Caki2 (cell line): ENCODE data around the gene PLXNA4. TPM values are rescaled to one million over a fixed set of nuclear protein-coding genes. Genes with fewer than 3 reads are reported as not detected.

Experiments
- DNase-seq: peaks from one replicate; pipeline ENCODE4 v3.0.0-alpha.2; 2015; ENCODE audit warnings: low read depth
- in situ Hi-C: cut with HindIII; loops from 2 replicates; pipeline ENCODE4 v1.10.0; 2016; ENCODE audit warnings: low sequenced_read_pairs, low pct_unique_long_range_greater_than_20kb, mixed read lengths
- total RNA-seq: library from RNA; depleted of rRNA; stranded (reverse); fragments of >200 nt; shearing (Covaris generic); gene quantifications from 2 replicates; pipeline ENCODE4 v1.2.3, GENCODE V29; 2014; ENCODE audit warnings: low replicate concordance

The PLXNA4 gene
- total RNA-seq, 1 experiment from 2014 or later, result 0.34 TPM

DNA sequence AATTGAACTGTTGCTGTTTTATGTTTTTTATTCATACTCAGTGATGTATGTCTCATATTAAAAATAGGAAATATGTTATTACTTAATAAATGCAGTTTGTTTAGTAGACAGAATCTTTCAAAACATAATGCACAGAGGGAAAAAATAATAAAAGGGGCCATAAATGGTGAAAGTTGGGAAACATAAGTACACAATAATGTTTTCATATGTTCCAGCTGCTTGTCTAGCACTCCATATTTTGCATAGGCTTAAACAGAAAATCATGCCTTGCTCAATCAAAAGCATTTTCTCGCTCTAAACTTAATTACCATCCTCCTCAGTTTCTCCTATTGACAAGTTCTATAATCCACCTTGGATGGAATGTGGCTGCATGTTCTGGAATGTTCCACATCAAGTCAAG, 333.2 kb downstream of the PLXNA4 start:
- in situ Hi-C loops, result no loop called here
- no peak for DNase-seq

- DNase-seq, result no peak
- in situ Hi-C loops, result no loop called here
Measured at GRCh38 chr7:132242192-132242812, 334.0 kb downstream of the PLXNA4 start.

- no peak for DNase-seq
- in situ Hi-C loops, result no loop called here
Measured at GRCh38 chr7:132240821-132241422, 335.3 kb downstream of the PLXNA4 start.

- DNase-seq, result no peak
- in situ Hi-C loops, result no loop called here
Measured at GRCh38 chr7:132240262-132240661, 336.0 kb downstream of the PLXNA4 start.

GRCh38 chr7:132239422-132239994, 336.8 kb downstream of the PLXNA4 start:
- DNase-seq, result no peak
- in situ Hi-C loops, result no loop called here

DNA sequence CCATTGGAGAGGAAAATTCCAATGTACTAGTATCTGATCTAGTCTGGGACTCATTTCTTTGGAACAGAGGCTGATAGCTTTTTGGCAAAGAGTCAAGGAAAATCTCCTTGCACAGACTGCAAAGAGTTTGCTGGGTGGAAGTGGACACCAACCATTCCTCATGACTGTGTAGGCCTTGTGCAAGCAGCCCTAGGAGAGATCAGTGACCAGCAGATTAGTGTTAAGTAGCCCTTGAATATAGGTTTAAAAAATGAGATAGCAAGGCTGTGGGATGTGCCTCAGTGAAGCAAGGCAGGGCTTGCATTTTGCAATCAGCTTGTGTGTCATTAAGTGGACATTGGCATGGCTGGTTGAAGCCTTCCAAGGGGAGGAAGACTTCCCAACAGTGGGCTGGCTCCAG, 341.6 kb downstream of the PLXNA4 start:
- DNase-seq, result no peak
- in situ Hi-C loops, result no loop called here

DNA sequence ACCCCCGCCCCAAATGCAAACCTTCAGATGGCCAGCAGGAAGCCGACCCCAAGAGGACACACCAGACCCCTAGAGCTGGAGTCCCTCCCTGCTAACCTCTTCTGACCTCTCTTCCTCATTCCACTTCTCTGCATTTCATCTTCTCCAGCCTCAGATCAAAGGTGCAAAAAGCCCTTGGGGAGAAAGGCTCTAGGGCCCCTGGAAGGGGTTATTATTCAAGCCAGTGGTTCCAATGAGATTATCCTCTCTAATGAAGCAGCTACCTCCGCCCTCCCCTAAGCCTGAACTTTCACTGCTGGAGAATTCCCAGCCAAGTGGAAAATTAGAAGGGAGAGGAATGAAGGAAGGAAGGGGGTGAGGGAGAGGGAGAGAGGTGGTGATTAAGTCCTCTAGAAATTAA, 343.9 kb downstream of the PLXNA4 start:
- in situ Hi-C loops, result no loop called here
- no peak for DNase-seq

GRCh38 chr7:132230462-132230861, 345.8 kb downstream of the PLXNA4 start:
- DNase-seq, result no peak
- in situ Hi-C loops, result no loop called here

DNA sequence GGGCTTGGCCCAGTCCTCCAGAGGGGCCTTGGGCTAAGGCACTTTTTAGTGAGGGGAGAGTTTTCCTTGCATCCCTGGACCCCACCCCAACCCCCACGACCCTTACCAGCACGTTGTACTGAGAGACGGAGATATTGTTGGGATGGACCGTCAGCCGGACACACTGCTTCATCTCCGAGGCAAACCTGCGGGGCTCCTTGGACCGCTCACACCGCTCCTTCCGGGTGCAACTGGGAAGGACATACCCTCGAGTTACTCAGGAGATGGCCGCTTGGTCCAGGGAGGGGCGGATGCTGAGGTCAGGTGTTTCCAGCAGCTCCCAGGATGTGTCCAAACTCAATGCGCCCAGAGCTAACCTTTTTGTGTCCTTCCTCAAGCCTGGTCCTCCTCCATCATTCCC, 348.0 kb downstream of the PLXNA4 start:
- no peak for DNase-seq
- in situ Hi-C loops, result no loop called here

DNA sequence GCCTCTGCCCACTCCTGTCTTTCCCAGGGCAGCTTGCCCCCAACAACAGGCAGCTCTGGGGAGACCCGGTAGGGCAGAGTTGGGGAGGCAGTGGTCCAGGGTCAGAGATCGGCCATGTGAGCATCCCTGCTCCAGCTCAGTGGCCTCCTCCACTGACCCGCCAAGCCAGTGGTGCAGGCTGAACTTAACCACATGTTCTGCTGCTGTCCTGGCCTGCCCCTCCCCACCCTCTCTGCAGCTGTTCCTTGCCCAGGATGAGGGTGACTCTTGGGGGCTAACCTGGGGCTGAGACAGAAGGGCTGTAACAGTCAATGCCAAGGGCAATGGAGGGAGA, 349.3 kb downstream of the PLXNA4 start:
- no peak for DNase-seq
- in situ Hi-C loops, result no loop called here

- no peak for DNase-seq
- in situ Hi-C loops, result no loop called here
Measured at GRCh38 chr7:132226046-132226956, 350.0 kb downstream of the PLXNA4 start.

GRCh38 chr7:132225216-132226030, 350.8 kb downstream of the PLXNA4 start:
- no peak for DNase-seq
- in situ Hi-C loops, result no loop called here

DNA sequence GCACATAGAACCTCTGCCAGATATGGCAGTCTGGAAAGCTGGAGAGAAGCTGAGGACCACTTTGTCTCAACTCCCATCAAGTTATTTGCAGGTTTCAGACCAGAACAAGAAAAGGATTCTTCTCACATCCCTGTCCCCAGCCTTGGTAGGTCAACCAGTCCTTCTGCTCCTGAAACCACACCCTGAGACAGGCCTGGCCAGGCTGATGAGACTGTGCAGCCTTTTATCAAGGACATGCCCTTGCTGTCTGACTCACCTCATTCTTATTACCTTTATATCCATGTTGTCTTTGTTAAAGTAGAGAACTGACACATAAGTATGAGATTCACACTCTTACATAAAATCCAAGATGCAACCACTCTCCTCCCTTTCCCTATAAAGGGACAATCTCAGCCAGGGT, 354.9 kb downstream of the PLXNA4 start:
- in situ Hi-C loops, result no loop called here
- DNase-seq, result no peak

- in situ Hi-C loops, result no loop called here
- no peak for DNase-seq
Measured at GRCh38 chr7:132220060-132220459, 356.2 kb downstream of the PLXNA4 start.

DNA sequence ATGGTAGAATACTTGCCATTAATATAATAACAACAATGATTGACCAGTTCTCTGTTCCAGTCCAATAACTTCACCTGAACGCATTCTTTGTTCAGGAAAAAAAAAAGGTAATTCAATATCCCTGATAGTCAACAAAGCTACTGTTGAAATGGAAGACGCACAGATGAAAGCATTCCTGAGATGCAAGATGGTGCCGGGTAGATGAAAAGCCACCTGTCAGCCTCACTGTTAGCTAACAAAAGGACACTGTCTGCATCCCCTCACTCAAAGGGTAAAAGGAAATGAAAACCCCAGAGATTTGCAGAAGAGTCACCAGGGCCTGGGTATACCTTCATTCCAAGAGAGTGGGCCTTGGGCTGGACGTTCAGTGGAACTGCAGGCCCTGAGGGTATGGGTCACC, 357.4 kb downstream of the PLXNA4 start:
- in situ Hi-C loops, result no loop called here
- DNase-seq, result no peak

- in situ Hi-C loops, result no loop called here
- no peak for DNase-seq
Measured at GRCh38 chr7:132216847-132217525, 359.3 kb downstream of the PLXNA4 start.

DNA sequence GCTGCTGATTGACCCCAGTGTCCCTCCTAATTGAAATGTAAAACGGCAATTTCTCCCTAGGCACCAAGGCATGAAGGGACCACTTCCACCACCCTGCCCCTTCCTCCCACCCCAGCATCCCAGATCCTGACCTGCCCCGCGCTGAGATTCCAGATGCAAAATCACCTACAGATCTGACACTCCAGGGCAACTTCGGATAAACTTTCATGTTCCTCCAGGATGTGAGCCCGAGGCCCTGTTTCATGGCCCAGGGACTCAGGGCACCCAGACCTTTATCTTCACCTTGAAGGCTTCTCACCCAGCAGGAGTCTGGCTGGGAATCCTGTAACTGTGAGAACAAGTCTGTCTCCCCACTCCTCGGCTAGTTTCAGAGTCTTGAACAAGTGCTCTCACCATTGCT, 361.8 kb downstream of the PLXNA4 start:
- in situ Hi-C loops, result no loop called here
- DNase-seq, result no peak

DNA sequence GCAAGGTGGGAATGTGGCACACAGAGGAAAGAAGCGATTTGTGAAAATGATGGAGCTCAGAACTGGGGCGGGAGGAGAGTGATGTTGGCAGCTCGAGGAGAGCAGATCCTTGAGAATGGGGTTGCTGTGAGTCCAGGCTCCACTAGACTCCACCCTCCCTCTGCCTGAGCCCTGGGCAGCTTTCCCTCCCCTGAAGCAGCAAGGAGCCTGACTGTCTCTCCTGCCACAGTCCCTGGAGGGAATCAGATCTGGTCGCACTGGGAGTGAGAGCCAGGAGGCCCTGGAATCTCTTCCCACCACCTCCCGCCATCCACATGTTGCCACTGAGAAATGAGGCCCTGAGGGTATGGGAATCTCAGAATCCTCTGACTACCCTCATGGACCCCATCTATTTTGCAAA, 362.7 kb downstream of the PLXNA4 start:
- in situ Hi-C loops, result no loop called here
- no peak for DNase-seq
